Eye (tissue), 1 donor: Measurements from ENCODE around the gene PTBP3.
"Not testable (repeated sequence)": the region's sequence is repeated elsewhere in the genome, so short reads cannot be mapped to it uniquely, and the experiment has no call there.

ENCODE experiments used
- DNase-seq: peaks from one replicate; pipeline ENCODE4 v3.0.0-alpha.2; 2015

PTBP3 gene

DNA sequence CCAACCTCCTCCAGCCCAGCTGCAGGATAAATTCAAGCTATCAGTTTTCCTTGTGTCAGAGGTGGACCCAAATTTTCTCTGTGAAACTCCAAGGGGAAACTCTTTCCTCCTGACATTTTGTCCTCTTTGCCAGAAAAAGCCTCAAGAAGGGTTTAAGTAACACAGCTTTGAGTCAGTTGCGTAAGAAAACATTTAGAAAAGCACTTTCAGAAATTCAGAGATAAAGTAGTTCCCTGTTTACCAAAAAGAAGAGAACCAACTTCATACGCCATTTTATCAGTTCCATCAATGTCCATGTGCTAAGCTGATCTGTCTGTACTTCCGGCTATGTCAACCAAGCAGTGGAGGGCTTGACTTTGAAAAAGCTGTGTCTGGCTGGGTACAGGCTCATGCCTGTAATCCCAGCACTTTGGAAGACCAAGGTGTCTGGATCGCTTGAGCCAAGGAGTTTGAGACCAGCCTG is 138.4 kb downstream of the PTBP3 start:
- DNase-seq, result no peak

DNA sequence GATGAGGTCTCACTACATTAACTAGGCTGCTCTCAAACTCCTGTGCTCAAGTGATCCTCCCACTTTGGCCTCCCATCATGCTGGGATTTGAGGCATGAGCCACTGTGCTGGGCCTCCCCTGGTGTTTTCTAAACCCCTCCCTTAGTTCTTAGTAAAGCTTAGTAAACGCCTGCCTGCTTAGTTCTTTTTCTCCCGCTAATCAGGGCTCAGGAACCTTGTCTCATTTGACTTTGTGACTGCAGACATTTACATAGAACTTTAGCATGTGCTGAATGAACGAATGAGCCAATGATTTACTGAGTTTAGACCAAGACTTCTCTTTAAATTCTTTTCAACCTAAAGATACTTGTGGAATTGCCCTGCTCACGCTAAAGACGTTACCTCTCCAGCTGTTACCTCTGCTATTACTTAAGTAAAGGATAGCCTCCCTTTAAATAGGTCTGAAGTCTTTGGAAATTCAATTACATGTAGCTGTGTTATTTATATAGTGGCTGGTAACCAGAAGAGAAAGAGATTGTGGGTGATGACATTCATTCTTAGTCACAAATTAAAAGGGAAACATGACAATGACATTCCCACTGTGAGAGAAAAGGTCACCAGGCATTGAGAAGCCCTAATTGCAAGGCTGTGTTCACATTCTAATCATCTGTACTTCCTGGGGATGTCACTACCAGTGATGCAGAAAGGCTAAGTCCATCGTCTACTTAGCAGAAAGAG is 139.7 kb downstream of the PTBP3 start:
- peak; percentile 64 for DNase-seq

DNA sequence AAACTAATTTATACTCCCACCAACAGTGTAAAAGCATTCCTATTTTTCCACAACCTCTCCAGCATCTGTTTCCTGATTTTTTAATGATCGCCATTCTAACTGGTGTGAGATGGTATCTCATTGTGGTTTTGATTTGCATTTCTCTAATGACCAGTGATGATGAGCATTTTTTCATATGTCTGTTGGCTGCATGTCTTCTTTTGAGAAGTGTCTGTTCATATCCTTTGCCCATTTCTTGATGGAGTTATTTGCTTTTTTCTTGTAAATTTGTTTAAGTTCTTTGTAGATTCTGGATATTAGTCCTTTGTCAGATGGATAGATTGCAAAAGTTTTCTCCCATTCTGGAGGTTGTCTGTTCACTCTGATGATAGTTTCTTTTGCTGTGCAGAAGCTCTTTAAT is 143.1 kb downstream of the PTBP3 start:
- not testable (repeated sequence) for DNase-seq

DNA sequence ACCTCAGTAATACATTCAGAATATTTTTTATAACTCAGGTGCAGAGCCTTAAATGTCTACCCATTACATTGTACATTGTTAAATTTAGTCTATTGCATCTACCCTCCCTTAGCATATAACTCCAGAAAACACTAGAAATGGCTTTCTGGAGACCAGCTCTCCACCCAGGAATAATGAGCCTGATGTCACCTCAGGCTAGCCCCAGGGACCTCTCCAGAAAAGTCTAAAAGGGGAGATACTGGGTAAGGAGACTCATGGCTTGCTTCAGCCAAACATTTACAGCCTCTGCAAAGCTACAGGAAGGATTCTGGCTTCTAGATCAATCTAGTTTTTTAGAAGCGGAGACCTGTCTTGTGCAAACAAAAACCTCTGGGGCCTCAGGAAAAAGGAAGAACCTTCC is 144.5 kb downstream of the PTBP3 start:
- no peak for DNase-seq

DNA sequence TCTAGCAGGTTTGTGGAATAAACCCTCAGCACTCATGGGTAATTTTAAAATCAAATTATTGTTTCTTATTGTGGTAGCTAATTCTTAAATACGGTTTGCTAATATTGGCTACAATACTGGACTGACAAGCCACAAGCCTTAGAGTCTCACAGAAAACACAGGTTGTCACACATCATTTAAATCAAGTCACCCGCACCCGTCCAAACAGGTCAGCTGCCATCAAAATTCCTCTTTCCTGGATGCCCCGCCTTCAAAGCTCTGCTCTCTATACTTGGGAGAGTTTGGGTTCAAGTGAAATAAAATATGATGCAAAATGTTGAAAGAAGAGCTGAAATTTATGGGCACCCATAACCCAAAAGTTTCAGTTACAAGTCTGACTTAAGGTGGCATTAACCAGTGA is 146.0 kb downstream of the PTBP3 start:
- peak; percentile 36 for DNase-seq

DNA sequence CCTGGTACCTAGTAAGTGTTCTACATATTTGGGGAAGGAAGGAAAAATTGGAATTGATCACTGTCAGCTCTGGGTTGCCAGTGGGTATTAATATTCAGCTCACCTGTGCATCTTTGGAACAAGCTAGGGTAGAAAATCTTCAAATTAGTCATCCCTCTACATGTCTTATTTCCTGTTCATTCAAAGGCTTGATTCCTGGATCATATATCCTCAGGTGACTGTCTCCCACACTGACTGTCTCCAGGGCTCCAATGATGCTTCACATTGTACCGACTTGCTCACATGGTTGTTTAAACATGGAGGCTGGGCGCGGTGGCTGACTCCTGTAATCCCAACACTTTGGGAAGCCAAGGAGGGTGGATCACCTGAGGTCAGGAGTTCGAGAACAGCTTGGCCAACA is 146.7 kb downstream of the PTBP3 start:
- DNase-seq, result no peak

DNA sequence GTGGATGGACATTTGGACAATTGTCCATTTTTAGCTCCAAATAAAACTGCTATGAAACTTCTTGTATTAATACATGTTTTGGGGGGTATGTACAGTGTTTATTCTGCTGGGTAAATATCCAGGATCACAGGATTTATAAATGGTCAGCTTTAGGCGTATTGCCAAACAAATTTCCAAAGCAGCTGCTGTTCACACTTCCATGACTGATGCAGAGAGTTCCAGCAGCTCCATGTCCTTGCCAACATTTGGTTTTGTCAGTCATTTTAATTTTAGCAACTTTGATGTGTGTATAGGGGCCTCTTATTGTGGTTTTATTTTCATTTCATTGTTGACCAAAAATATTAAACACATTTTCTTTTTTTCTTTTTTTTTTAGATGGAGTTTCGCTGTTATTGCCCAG is 148.5 kb downstream of the PTBP3 start:
- no peak for DNase-seq

DNA sequence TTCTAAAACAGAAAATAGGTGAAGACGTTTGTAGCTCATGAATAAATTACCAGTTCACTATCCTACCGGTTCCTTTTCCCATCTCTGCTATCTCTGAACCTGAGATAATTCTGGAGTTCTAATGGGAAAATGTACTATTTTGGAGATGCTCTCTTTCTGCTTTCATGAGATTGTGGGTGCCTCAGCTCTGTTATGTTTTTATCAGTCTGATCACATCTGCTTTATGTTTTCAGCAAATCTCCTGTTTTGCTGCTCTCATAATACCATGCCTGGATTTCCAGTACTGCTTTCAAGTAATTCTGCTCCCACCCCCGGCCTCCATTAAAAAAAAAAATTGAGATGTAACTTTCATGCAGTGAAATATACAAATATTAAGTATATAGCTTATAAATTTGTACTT is 149.2 kb downstream of the PTBP3 start:
- DNase-seq, result no peak

DNA sequence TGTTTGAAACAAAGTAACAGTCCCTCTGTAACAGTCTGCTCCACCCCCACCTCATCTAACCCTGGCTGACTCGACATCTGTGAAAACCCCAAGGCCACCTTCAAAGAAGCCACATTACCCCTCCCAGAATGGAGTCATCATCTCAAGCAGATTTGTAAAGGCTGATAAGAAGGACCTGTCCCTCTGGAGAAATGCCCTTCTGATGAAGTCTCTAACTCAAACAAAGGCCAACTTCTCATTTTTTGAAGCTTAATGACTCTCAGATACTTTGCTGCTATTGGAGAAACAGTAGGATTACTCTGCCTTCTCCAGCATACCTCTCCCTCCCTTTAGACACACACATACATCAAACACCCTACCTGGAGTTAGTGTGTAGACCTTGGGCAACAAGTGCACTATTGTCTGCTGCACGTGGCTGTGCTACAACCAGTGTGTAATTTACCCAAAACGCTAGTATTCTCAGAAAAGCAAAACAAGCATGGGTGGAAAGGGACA is 153.0 kb downstream of the PTBP3 start:
- DNase-seq, result no peak

DNA sequence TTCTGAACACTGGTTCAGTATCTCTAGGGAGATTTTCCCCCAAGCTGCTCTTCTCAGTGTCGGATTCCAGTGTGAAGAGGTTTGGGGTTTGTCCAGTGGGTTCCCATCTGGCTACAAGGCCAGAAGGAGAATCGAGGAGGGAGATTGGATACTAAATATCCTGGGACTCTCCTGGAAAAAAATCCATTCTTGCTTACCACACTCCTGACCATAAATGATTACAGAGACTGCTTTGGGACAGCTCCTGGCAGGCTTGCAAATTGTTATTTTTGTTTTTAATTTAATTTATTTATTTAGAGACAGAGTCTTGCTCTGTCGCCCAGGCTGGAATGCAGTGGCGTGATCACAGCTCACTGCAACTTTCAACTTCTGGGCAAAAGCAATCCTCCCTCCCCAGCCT is 153.6 kb downstream of the PTBP3 start:
- no peak for DNase-seq

DNA sequence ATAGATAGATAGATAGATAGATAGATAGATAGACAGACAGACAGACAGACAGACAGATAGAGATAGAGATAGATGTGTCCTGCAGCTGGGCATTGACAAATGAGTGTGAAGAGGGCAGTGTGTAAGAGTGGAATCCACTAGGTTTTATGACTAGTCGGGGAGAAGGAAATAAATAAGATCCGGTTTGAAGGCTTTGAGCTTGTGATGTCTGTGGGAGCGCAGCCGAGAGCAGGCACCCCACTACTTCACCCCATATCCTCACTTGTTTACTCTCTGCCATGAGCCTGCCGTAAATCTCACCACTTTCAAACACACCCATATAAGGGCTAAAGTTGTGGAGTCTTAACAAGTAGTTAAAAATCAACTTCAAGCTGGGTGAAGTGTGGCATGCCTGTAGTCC is 156.9 kb downstream of the PTBP3 start:
- no peak for DNase-seq

DNA sequence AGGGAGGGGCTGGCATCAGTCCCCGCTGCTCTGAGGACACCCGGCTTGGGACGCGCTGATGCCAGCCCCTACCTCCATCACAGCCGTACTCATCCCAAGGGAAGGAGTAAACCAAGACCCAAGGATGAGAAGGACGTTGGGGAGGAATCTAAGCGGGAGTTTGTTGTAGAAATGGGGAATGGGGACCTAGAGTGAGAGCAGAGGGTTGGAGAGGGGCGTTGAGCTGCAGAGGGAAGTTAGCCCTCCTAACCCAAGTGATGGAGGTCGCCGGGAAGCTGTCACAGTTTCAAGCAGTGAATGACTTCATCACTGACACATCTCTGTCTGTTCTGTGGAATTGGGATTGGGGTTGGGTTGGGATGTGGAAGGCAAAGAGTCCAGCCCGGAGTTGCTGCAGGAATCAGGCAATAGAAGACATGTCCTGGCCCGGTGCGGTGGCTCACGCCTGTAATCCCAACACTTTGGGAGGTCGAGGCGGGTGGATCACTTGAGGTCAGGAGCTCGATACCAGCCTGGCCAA is 157.6 kb downstream of the PTBP3 start:
- DNase-seq, result no peak

DNA sequence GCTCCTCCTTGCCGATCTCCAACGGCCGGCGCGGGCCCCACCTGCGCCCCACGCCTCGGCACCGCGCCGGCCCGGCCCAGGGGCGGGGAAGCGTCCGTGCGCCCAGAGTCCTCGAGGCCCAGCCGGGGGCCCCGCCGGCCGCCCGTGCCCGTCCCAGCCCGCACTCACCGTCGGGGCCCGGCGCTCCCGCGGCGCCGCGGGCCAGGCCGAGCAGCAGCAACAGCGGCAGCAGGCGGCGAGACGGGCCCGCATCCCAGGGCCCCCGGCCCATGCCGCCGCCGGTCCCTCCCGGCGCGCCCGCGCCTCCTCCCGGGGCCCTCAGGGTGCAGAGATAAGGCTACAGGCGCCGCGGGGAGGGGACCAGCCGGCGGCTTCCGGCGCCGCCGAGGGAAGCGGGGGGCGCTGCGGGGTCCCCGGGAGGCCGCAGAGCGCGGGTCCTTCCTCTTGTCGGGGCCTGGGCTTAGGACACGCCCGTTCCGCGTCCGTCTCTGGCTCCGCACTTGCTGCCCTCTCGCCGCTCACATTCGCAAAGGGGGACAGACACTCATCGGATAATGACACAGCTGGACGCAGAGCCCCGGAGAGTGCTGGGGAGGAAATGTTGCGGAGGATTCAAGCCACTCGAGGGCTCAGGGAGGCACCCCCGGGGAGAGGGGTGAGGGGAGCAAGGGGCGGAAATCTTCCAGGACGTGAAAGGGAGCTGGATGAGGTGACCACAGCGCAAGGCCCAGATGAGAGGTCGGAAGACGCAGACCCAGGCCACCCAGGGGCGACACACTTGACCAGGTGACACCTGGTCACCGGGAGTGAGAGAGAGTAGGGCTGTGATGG is 158.2 kb downstream of the PTBP3 start, which contains the start of gene SUSD1:
Gene SUSD1, minus strand, starts transcription at position 333 of the 831 bp plus-strand sequence. Its CDS starts 62 bp downstream, at position 271.
- peak; percentile 83 for DNase-seq

DNA sequence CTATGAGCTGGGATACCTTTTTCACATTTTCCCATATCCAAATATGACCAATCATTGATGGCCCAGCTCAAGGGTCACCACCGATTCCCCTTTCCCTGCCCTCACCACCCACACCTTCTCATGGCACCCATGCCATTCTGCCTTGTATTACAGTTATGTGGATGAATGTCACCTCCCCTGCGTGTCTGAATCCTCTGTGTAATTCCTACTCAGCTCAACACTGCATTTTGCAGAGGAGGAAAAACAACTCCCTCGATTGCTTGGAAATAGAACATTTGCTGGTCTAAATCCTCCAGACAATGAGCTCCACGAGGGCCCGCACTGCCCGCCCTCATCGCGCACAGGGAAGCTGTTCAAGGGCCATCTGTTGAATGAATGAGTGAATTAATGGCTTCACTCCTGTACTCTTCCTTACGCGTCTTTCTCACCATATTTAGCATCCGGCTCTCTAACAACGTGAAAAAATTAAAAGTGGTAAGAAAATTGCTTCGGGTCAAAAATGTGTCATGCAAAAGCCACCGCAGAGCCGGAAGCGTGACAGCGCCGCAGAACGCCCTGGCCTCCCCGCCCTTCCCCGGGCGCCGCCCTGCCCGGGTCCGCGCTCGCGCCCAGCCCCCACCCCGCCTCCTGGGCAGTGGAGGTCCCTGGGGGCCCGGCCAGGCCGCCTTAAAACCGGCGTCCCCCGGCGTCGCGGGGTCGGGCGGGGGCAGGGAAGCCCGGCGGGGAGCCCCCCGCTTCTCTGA is 159.0 kb downstream of the PTBP3 start:
- peak; percentile 76 for DNase-seq

DNA sequence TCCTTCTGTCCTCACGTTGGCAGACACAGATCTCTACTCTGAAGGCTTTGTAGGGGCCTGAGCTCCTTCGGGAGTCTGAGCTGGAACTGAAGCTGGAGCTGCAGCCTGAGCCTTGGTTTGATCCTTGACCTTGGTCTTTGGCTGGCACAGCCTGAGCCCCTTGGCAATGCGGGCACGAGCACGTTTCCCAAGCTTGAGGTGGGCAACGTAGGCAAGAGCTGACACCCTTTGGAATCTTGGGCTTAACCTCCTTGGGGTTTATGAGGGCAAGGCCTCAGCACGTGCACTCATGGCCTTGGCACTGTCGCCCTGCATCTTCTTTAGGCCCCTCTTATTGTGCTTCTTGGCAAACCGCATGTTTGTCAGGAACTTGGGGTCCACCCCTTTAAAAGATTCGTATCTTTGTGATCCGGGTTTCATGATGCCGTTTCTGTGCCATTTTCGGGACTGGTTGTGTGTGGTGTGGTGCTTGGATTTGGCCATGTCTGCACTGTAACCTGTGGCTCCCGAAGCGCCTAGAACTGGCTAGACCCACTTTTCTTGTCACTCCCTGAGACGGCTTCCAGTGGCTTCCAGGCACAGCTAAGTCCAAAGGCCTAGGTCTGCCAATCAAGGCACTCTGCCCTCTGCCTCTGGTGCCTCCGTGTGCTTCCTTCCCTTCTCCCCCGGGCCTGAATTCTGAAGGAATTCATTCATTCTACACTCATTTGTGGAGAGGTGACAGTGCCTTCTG is 159.8 kb downstream of the PTBP3 start:
- DNase-seq, result no peak

DNA sequence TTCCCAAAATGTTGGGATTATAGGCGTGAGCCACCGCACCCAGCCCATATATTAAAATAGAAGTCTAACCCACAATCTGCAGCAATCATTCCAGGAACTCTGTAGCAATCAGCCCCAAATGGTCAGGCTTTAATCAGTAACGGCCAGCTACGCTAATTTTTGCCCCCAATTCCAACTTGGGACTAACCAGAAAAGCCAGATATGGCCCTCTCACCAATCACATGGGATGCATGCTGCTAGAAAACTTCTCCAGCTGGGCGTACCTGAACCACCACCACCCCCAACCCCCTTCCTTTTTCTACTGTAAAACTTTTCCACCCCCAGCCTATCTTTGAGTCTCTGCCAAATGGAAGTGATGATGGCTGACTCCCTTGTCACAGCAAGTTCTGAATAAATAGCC is 162.5 kb downstream of the PTBP3 start:
- no peak for DNase-seq

DNA sequence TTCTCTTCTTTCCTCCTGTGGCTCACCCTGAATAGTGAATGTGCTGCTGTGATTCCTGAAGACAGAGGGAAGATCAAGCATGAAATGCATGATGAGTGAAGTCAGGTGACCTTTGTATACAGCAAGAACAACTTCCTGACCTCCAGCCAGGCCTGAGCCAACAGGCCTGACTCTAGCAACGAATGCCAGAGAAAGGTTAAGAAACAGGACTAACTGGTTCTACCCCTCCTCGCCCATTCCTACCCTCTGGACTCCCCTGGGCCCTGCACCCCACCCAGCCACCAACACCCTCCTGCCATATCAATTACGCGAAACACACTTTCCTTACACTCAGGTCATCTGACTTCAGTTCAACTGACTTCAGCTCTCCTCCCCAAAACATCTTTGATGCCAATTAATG is 163.2 kb downstream of the PTBP3 start:
- DNase-seq, result no peak

DNA sequence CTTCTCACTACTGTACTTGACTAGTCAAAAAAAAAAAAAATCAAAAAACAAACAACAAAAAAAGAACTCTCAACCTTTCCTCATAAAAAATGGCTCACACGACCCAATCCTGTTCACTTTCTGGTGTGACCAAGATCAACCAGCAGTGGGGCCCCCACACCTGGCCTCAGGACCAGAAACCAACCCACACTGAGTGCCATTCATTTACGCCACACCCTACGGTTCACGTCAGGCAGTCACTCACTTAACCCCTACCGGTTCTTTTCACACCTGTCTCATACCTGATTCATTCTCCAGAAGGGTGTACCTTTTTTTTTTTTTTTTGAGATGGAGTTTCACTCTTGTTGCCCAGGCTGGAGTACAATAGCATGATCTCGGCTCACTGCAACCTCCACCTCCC is 164.1 kb downstream of the PTBP3 start:
- DNase-seq, result no peak

DNA sequence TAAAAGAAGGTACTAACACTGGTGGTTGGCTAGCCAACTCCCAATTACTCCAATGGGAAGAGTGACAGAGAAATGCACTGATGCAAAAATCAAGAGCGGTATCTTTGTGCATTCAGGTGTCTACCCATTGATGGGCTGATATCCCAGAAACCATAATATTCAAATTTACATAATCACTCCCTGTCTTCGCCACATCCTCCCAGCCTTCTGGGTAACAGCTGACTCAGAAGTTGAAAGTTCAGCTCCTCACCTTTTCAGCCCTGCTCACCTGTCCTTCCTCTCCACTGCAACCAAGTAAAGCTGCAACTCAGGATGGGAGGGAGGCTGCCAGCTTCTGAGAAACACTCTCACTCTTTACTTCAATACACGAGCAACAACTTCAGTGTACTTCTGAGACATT is 165.2 kb downstream of the PTBP3 start:
- no peak for DNase-seq
